Fibroblast of mammary gland (primary cell): ENCODE results near the gene AGXT2.
"Not testable (repeated sequence)": the region's sequence is repeated elsewhere in the genome, so short reads cannot be mapped to it uniquely, and the experiment has no call there.

Experiments
- DNase-seq: peaks from one replicate; pipeline ENCODE4 v3.0.0-alpha.2; 2010; ENCODE audit warnings: low read depth
- H3K4me3 ChIP-seq: 2 replicates; pipeline ENCODE4 v1.5.1; 2011; ENCODE audit warnings: low read depth, mild to moderate bottlenecking, low read length, moderate library complexity; ENCODE audit not compliant: control insufficient read depth
- TF ChIP-seq, protein P1 (sequence below): conservative IDR thresholded peaks from 2 replicates; pipeline ENCODE4 v1.5.1; 2011; ENCODE audit warnings: low read depth, low read length, inconsistent platforms; ENCODE audit not compliant: control insufficient read depth, insufficient read depth

The AGXT2 gene

GRCh38 chr5:35045280-35045679, 2.5 kb downstream of the AGXT2 start:
- TF ChIP-seq, protein P1, sequence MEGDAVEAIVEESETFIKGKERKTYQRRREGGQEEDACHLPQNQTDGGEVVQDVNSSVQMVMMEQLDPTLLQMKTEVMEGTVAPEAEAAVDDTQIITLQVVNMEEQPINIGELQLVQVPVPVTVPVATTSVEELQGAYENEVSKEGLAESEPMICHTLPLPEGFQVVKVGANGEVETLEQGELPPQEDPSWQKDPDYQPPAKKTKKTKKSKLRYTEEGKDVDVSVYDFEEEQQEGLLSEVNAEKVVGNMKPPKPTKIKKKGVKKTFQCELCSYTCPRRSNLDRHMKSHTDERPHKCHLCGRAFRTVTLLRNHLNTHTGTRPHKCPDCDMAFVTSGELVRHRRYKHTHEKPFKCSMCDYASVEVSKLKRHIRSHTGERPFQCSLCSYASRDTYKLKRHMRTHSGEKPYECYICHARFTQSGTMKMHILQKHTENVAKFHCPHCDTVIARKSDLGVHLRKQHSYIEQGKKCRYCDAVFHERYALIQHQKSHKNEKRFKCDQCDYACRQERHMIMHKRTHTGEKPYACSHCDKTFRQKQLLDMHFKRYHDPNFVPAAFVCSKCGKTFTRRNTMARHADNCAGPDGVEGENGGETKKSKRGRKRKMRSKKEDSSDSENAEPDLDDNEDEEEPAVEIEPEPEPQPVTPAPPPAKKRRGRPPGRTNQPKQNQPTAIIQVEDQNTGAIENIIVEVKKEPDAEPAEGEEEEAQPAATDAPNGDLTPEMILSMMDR = no peak
- no peak overlapping the region for H3K4me3 ChIP-seq
- no peak for DNase-seq

- TF ChIP-seq, protein P1 = no peak
- DNase-seq = no peak
- H3K4me3 ChIP-seq = no peak overlapping the region
Measured at GRCh38 chr5:35044649-35045048, 3.1 kb downstream of the AGXT2 start.

DNA sequence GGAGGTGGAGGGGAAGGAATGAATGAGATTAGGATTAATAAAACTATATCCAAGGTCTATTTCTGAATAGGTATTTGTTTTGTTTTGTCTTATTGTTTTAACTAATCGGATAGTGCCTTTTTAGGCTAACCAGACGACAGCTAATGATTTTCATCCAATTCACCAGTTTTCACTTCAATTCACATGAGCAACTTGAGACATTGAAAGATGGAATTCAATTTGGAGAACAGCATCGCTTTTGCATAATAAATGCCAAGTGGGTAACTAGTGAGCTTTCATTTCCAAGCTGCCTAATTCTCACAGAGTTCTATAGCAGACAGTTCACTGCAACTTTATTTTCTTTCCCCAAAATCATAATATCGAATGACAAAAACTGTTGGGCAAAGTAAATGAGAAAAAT, 5.0 kb downstream of the AGXT2 start:
- H3K4me3 ChIP-seq = no peak overlapping the region
- TF ChIP-seq, protein P1 = no peak
- DNase-seq = no peak

- DNase-seq = peak; percentile 56
Measured at GRCh38 chr5:35041261-35041660, 6.5 kb downstream of the AGXT2 start.

GRCh38 chr5:35038891-35039290, 8.9 kb downstream of the AGXT2 start:
- no peak overlapping the region for H3K4me3 ChIP-seq
- DNase-seq = no peak
- TF ChIP-seq, protein P1 = no peak

More at GRCh38 chr5:35041261-35041660, 6.5 kb downstream of the AGXT2 start:
- no peak overlapping the region for H3K4me3 ChIP-seq
- TF ChIP-seq, protein P1 = no peak

DNA sequence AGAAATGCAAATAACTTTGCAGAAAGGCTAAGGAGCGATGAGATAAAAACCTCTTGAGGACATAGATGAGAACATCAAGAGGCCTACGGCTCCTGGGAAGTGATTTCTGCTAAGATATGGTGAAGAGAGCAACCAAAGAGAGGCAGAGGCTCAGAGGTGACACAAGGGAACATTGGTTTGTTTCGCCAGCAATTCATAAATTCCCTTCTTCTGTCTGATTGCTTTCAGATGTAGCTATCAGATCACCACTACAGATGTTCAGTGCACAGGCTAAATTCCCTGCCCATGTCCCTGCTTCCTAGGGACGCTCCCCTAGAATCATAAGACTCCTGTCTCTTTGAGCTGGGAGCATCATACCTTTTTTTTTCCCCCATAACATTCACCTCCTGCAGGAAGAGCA, 11.2 kb downstream of the AGXT2 start:
- H3K4me3 ChIP-seq = no peak overlapping the region
- DNase-seq = no peak
- TF ChIP-seq, protein P1 = no peak

GRCh38 chr5:35035929-35036328, 11.8 kb downstream of the AGXT2 start:
- not testable (repeated sequence) for DNase-seq, H3K4me3 ChIP-seq
